Rectal smooth muscle tissue (tissue), 1 donor: Measurements from ENCODE around the gene CRY1.

Source experiments
- H3K27ac ChIP-seq: one replicate; pipeline ENCODE4 v1.7.0; 2013; ENCODE audit warnings: low read depth, low read length, inconsistent platforms
- H3K27me3 ChIP-seq: one replicate; pipeline ENCODE4 v1.7.0; 2013; ENCODE audit warnings: low read length; ENCODE audit not compliant: control insufficient read depth, insufficient read depth
- H3K36me3 ChIP-seq: one replicate; pipeline ENCODE4 v1.7.0; 2013; ENCODE audit warnings: low read length; ENCODE audit not compliant: control insufficient read depth, insufficient read depth
- H3K4me1 ChIP-seq: one replicate; pipeline ENCODE4 v1.7.0; 2013; ENCODE audit warnings: low read length; ENCODE audit not compliant: control insufficient read depth, insufficient read depth
- H3K4me3 ChIP-seq: one replicate; pipeline ENCODE4 v1.7.0; 2013; ENCODE audit warnings: low read length
- H3K9ac ChIP-seq: one replicate; pipeline ENCODE4 v1.7.0; 2013; ENCODE audit warnings: low read length

The CRY1 gene

DNA sequence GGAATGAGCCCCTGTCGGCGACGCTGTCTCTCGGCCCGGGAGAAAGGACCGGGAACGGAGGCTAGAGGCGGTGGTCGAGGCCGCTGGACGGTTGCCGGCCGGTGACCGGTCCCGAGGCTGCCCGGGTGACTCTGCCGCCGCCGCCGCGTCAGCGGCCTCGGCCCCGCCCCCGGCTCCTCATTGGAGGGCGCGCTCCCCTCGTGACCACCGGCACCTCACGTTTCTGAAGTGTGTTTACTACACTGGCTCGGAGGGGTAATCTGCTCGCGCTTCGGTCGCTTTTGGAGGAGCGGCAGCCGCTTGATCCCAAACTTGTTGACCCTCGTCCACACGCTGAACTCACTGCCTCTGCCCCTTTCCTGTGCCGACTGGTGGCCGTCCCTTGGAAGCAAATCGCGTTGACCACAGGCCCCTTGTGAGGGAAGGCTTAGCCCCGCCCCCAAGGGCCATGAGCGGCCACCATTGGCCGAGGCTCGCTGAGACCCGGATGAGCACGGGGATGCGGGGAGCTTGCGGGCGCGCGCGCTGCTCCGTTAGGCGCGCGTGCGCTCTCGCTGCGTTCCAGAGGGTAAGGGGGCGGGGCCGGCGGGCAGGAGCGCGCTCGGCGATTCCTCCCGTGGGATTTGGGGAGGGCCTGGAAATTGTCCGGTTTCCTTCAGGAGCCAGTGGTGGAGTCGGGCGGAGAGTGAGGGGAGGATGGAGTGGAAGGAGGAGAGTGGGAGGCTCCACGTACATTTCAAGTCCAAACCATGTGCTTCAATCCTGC, at the start of gene CRY1:
TSS of gene CRY1 (minus strand) at position 133 of the 766 bp plus-strand sequence. CDS start 588 bp downstream, outside the sequence.
- peaks cover 11% of the 10 kb centered on the region for H3K4me1 ChIP-seq
- H3K4me3 ChIP-seq: peak within 1 kb of the TSS; percentile 98
- no peaks in the 10 kb centered on the region for H3K36me3 ChIP-seq
- no peaks in the 10 kb centered on the region for H3K27me3 ChIP-seq
- H3K27ac ChIP-seq: peak within 1 kb of the TSS; percentile 99
- peak within 1 kb of the TSS; percentile 87 for H3K9ac ChIP-seq

DNA sequence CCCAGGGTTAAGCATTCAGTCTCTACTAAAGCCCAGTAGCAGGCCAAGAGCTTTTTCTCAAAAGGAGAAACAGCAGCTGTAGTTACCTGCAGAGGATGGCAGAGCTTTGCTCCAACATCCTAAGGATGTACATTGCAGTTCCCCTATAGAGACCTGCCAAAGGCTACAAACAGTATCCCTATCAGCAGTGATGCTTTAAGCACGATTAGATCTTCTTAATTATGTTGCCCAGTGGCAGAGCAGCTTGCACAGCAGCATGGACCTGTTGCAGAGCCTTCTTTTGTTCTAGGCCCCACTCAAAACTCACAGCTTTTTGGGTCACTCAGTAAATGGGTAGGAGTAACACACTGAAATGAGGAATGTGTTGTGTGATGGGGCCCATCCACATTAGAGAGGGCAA, 46.4 kb upstream of the CRY1 start:
- Histone ChIP-seq H3K9ac (no peak overlapping the region), H3K36me3 (no peaks in the 10 kb centered on the region), H3K4me3 (no peak overlapping the region), H3K4me1 (no peaks in the 10 kb centered on the region), H3K27me3 (no peaks in the 10 kb centered on the region), H3K27ac (no peak overlapping the region)

DNA sequence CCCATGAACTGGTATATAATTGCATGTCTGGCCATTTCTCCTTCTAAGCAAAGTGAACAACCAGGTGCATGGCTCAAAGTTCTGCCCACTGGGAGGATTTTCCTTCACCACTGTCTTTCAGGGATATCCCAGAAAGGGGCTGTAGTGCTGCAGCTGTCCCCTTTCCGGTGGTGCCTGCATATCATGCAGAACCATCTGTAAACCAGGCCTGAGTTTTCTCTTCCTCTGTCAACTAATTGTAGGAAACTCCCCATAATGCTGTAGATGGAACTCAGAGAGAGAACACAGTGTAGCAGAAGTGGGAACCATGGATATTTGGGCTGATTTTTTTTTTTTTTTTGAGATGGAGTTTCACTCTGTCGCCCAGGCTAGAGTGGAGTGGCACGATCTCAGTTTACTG, 45.6 kb upstream of the CRY1 start:
- Histone ChIP-seq H3K27me3 (no peaks in the 10 kb centered on the region), H3K27ac (no peak overlapping the region), H3K4me1 (no peaks in the 10 kb centered on the region), H3K9ac (no peak overlapping the region), H3K4me3 (no peak overlapping the region), H3K36me3 (no peaks in the 10 kb centered on the region)

DNA sequence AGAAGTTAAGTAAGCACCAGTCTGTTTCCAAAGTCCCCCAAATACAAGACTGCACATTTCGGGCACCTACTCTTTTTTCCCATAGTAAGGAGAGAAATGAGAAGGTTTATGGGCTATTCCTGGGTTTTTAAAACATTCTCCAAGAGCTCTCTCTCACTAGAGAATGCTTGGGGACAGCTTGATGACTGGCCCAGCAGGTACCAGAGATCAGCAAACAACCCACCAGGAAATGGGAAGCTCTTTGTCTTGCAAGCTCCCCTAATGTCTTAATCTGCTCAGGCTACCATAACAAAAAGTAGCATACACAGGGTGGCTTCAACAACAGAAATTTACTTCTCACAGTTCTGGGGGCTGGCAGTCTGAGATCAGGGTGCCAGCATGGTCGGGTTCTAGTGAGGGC, 41.8 kb upstream of the CRY1 start:
- H3K27me3 ChIP-seq: no peaks in the 10 kb centered on the region

DNA sequence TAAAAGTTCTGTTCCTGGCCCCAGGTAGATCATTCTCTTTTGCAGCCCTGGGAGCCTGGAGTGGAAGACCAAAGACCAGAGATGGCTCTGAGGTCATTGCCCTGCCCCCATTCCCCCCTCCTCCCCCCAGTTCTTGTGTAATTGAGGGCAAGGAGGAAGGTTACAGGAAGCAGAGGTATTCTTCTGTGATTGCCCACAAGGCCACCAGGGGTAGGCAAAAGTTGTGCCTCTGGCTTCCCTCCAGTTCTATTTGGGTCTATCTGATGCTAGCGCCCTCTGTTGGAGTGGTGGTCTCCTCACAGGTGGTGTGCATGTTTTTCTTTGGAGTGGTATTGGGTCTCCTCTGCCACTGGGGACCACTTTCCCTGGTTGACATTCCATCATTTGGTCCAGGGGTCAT, 41.2 kb upstream of the CRY1 start:
- H3K27ac ChIP-seq: no peak overlapping the region
- H3K4me1 ChIP-seq: no peaks in the 10 kb centered on the region
- H3K9ac ChIP-seq: no peak overlapping the region
- no peaks in the 10 kb centered on the region for H3K36me3 ChIP-seq
- H3K4me3 ChIP-seq: no peak overlapping the region
- H3K27me3 ChIP-seq: no peaks in the 10 kb centered on the region

More for the DNA sequence above, 41.8 kb upstream of the CRY1 start:
- Histone ChIP-seq H3K4me1 (no peaks in the 10 kb centered on the region), H3K27ac (no peak overlapping the region), H3K9ac (no peak overlapping the region), H3K36me3 (no peaks in the 10 kb centered on the region), H3K4me3 (no peak overlapping the region)

DNA sequence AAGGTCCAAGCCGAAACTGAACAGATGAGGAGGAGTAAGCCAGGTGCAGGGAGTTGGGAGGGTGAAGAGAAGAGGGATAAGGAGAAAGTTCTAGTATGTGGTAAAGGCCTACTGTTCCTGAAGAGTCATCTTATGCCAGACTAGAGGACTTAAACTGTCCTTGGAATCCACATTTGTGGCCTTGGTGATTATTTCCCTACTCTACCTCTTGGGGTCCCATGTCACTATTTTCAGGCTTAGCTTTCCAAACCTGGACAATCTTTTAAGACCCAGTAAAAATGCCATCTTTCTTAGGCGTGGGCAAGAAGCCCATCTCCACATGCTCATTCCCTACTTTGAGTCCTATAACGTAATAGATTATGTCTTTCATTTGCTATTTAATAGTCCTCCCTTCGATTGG, 40.1 kb upstream of the CRY1 start:
- no peak overlapping the region for H3K4me3 ChIP-seq

DNA sequence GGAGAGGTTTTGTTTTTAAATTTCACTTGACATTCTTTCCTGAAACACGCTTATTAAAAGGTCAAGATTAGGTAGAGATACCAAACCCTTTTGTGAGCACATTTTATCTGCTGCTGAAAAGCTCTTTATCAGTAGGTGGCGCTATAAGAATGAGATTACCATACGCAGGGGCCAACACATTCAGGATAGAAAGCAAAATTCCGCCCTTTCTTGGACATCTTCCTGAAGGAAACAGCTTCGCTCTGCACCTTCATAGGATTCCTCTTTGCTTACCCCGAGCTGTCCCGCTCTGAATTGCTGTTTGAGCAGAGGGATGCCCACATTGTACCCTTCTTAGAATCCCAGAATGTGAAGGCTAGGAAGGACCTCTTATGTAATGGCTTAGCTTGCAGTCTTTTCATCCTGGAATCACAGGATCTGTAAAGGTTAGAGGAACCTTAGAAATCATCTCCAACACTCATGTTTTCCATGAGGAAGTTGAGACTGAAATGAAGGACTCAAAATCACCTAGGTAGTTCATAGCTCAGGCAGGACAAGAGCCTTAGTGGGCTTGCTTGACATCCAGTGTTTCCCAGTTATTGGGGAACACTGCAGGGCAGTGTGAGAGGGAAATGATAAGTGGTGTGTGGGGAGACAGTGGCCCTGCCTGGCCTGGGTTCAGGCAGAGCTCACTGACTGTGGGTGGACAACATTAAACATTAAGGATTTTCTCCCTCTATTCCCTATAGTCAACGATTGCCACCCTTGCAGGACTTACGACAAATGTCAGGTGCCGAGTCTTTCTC, 38.7 kb upstream of the CRY1 start:
- Histone ChIP-seq H3K36me3 (no peaks in the 10 kb centered on the region), H3K9ac (no peak overlapping the region), H3K27me3 (no peaks in the 10 kb centered on the region), H3K27ac (no peak overlapping the region), H3K4me3 (no peak overlapping the region), H3K4me1 (no peaks in the 10 kb centered on the region)

More for the DNA sequence above, 40.1 kb upstream of the CRY1 start:
- H3K9ac ChIP-seq: no peak overlapping the region
- no peak overlapping the region for H3K27ac ChIP-seq
- H3K4me1 ChIP-seq: no peaks in the 10 kb centered on the region
- H3K27me3 ChIP-seq: no peaks in the 10 kb centered on the region
- no peaks in the 10 kb centered on the region for H3K36me3 ChIP-seq

DNA sequence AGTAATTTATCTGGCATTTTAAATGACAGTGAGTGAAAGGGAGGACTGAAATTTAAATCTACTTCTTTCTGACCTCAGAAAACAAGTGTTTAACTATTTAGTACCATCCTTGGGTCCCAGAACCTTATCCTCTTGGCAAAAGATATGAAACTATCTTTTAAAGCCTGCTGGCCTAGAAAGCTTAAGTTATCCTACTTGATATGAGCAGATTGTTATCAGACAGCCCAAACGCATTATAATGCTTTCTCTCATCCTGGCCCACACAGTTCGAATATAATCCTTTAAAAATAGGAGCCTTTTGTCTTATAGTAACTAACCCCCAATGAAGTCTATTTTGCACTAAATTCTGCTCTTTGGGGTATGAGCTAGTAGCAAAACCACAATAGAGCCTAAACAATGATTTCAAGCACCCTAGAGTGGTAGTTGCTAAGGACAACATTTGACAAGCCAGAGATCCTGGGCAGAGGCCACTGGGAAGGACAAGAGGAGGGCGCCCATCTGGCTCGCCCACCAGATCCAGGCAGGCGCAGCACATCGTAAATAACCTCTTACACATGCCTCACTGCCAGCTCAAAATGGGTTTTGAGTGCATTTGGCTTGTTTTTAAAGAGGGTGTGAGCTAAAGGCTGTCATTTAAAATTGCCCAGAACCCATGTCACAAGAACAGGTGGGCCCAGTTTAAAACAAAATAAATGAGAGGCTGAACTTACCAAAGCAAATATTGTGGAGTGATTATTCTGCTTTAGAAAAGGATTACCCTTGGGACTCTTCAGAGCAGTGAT, 37.7 kb upstream of the CRY1 start:
- Histone ChIP-seq H3K27me3 (no peaks in the 10 kb centered on the region), H3K4me1 (no peaks in the 10 kb centered on the region), H3K27ac (no peak overlapping the region), H3K4me3 (no peak overlapping the region), H3K9ac (no peak overlapping the region), H3K36me3 (no peaks in the 10 kb centered on the region)

DNA sequence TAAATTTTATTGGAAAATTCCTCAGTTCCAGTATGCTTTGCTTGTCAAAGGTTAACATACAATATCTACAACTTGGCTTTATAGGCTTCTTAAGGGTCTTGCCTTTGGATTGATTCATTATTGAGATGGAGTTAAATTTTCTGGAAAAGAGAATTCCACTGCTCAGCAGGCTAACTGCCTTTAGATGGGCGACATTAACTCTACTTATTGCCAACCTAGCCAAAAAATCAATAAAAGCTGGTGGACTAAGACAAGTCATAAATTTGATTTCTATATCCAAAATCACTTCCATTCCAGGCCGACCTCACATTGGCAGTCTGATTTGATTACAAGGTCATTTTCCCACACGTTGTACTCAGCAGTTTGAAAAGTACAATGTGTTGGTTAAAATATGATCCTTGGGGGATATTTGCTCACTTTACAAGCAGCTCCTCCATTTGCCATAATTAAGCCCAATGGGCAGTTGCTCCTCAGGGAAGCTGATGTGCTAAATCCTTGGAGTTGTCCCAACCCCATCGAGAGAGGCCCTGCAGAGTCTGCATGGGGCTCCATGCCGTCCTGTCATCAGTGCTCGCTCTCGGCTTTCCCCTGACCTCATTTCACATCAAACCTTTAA, 36.1 kb upstream of the CRY1 start:
- no peak overlapping the region for H3K4me3 ChIP-seq
- no peak overlapping the region for H3K27ac ChIP-seq
- no peaks in the 10 kb centered on the region for H3K4me1 ChIP-seq
- H3K36me3 ChIP-seq: no peaks in the 10 kb centered on the region
- H3K9ac ChIP-seq: no peak overlapping the region
- H3K27me3 ChIP-seq: no peaks in the 10 kb centered on the region

DNA sequence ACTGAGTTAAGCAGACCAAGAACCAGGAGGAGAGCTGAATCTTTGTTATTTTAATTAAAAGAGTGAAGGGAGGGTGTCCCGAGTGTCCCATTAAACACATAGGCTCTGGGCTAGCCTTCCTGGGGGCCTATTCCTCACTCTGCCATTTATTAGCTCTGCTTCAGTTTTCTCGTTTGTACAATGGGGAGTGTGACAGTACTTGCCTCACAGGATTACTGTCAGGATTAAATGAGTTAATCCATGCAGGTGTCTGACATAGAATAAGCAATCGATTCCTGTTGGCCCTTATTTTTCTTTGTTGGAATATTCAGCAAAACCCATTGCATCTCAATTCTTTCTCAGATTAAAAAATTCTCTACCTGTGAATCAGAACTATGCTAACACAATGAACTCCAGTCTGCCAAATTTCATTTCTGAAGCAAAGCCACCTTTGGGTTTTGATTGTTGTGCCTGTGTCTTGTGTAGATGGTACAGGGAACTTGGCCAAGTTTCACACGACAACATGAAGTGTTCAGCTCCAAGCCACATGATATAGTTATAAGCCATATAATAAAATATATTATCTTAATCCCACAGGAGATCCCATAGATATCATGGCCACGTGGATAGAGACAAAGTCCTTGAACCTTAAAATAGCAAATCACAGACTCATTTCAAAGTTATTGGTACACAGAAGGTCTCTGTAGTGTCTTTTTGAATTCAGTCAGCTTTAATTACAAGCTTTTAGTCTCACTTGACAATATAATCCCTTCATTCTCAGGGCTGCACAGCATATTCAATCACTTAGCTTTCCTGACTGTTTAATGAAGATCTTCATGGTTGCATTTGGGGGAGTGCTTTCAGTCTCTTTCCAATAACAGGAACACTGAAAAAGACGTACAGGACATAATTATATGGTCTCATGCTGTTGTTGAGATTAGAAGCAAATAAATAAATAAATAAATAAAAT, 34.4 kb upstream of the CRY1 start:
- Histone ChIP-seq H3K4me1 (no peaks in the 10 kb centered on the region), H3K27ac (no peak overlapping the region), H3K27me3 (no peaks in the 10 kb centered on the region), H3K36me3 (no peaks in the 10 kb centered on the region), H3K9ac (no peak overlapping the region), H3K4me3 (no peak overlapping the region)

DNA sequence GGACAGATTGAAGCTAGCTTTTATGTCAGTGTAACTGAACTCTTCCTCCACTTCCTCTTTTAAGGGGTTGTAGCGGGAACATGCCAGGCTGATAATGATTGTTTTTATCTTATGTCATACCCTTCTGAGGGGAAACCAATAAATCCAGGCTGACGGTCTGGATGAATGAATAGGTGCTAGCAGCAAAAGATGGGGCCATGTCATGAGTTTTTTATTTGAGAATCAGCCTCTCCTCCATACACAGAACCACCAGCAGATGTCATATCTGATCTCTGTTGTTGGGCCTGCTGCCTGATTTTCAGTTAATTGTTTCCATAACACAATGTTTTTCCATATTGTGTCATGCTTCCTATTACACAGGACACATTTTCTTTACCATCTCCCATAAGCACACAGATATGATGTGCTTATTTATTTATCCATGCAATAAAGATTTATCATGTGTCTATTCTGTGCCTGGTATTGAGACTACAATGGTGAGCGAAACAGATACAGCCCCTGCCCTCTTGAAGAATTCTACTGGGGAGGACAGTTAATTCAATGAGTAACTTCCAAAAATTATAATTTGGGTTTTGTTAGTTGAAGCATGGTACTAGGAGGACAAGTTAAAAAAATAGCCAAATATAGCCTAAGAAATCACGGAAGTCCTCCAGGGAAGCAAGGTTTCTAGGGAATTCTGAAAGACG, 33.6 kb upstream of the CRY1 start:
- H3K4me1 ChIP-seq: no peaks in the 10 kb centered on the region
- H3K27me3 ChIP-seq: no peaks in the 10 kb centered on the region
- no peak overlapping the region for H3K9ac ChIP-seq
- no peaks in the 10 kb centered on the region for H3K36me3 ChIP-seq
- H3K27ac ChIP-seq: no peak overlapping the region
- H3K4me3 ChIP-seq: no peak overlapping the region
